GM21447 (cell line): Measurements from ENCODE around the gene LOXL1.
"Not testable (repeated sequence)": the region's sequence is repeated elsewhere in the genome, so short reads cannot be mapped to it uniquely, and the experiment has no call there.

Source experiments
- ATAC-seq: cut with Tn5 transposase; IDR thresholded peaks from one replicate; pipeline ENCODE4 v1.9.1; 2021; ENCODE audit not compliant: unreplicated experiment

The LOXL1 gene

DNA sequence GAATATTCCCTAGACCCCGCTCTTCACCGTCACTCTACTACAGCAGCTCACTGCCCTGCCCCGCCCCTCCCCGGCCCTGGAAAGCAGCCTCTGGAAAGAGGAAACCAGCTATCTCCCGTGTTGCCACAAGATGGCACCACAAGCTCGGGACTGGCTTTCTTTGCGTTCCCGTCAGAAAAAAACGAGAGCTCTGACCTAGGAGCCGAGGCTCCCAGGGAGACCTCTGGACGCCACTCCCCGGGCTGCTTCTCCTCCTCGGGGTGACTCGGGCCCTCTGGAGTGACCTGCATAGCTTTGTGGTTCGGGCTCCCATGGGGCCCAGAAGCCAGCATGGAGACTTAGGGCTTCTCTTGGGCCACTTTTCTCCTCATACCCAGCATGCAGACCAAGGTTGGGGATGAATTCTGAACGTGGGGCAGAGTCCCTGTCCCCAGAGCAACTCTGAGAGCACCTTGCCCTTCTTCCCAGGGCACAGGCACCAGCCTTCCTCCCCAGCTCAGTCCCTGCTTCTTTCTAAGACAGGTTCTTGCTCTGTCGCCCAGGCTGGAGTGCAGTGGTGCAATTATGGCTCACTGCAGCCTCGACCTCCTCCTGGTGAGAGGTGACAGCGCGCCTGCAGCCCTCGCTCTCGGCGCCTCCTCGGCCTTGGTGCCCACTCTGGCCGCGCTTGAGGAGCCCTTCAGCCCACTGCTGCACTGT is 46.9 kb downstream of the LOXL1 start:
- ATAC-seq: no peak

DNA sequence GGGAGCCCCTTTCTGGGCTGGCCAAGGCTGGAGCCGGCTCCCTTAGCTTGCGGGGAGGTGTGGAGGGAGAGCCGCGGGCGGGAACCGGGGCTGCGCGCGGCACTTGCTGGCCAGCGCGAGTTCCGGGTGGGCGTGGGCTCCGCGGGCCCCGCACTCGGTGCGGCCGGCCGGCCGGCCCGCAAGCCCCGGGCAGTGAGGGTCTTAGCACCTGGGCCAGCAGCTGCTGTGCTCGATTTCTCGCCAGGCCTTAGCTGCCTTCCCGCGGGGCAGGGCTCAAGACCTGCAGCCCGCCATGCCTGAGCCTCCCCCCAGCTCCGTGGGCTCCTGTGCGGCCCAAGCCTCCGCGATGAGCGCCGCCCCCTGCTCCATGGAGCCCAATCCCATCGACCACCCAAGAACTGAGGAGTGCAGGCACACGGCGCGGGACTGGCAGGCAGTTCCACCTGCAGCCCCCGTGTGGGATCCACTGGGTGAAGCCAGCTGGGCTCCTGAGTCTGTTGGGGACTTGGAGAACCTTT is 47.5 kb downstream of the LOXL1 start:
- ATAC-seq: not testable (repeated sequence)

DNA sequence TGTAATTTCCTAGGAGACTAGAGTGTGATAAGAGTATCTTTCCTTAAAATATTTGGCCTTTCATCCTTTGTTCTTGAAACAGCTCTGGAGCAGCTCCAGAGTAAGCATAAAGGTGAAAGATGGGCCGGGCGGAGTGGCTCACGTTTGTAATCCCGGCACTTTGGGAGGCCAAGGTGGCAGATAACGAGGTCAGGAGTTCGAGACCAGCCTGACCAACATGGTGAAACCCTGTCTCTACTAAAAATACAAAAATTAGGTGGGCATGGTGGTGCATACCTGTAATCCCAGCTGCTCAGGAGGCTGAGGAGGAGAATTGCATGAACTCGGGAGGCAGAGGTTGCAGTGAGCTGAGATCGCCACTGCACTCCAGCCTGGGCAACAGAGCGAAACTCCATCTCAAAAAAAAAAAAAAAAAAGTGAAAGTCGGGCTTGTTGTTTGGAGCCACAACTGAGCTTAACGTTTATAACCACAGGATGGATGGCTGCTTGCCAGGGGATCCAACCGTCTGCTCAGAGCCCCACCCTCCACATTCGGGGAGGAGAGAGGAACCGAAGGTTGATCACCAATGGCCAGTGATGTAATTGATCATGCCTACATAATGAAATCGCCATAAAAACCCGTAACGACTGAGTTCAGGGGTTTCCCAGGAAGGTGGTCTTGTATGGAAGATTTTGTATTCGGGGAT is 49.3 kb downstream of the LOXL1 start:
- ATAC-seq: not testable (repeated sequence)

DNA sequence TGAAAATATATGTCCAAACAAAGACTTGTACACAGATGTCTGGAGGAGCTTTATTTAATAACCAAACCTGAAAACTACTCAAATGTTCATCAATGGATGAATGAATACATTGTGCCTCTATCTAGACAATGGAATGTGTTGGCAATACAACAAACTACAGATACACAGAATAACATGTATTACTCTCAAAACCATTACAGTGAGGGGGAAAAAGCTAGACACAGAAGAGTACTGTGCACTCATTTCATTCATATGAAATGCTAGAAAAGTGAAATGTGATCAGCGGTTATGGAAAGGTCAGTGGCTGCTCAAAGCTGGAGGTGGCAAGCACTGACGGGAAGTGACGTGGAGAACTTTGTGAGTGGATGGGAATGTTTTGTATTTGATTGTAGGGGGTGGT is 52.6 kb downstream of the LOXL1 start:
- ATAC-seq: no peak

DNA sequence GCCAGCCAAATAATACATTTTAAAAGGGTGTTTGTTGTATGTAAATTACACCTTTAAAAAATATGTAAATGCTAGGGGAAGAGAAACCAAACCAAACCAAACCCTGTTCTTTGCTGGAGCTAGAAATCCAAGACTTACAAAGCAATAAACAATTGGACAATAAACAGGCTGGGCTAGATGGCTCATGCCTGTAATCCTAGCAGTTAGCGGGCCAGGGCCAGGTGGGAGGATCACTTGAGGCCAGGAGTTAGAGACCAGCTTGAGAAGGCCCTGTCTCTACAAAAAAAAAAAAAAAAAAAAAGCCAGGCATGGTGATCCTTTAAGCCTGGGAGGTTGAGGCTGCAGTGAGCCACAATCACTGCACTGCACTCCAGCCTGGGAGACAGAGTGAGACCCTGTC is 53.4 kb downstream of the LOXL1 start:
- no peak for ATAC-seq

DNA sequence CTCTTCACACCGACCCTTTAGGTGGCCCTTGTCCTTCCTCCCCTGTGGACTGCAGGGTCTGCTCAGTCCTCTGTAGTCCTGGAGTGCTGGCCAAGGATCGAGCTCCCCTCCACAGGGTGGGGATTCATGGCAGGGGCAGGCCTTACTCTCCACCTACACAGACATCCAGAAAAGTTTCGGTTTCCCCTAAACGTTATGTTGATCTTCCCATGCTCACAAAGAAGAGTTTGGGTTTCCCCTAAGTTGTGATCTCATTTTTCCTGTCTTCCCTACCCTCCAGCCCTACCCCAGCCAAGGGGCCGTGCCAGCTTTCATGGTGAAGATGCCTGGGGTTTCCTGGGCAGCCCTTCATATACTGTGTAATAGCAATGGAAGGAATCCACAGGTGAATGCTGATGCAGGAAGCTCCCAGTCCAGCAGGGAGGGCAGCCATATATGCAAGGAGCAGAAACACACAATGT is 55.5 kb downstream of the LOXL1 start:
- ATAC-seq: no peak

DNA sequence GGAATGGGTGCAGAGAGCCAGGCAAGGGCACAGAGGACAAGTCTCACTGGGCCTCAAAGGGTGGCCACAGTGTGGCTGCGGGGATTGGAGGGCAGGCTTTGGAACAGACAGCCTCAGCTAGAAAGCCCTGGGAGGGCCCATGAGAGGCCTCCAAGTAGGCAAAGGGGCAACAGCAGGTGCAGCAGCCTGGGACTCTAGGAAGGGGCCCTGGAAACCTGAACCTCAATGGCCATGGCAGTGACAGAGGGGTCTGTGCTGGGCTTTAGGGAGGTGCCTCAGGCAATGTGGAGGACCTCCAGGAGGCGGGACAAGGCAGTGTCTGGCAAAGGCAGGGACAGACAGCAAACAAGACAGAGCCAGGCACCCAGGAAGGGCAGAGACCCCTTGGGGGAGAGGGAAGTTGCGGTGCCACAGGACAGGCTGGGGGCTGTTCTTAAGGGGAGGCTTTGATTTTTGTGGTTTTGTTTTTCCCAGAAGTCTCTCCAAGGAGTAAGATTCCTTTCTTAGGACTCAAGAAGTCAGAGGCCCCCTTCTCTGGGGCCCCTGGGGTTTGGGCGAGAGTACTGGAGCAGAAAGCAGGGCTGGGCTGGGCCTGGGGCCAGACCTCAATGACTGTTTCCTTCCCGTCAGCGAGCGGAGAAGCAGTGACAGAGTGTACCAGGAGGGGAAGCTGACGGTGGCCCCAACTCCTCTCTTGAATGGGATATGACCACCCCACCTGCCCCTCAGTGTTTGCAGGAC is 56.1 kb downstream of the LOXL1 start:
- peak; percentile 57 for ATAC-seq

DNA sequence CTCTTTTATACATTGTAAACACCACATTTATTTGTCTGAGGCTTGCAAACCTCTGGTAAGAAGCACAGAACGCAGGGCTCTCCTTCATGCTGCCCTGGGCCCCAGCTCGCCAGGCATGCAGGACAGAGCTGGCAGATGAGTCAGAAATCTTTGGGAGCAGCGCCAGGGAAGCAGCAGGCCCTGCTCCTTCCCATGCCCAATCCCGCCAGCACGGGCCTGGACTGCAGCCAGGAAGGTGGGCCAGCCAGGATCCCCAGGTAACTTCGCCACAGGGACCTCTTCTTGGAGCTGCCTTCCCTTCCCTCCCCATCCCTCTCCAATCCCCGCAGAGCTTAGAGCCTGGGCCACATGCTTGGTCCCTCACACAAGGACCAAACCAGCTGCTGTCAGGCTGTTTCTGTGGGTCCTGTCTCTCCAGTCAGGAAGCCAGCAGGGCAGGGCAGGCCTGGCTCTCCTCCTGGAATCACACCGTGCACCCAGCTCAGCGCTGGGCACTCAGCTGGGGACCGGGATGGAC is 57.0 kb downstream of the LOXL1 start:
- ATAC-seq: no peak

DNA sequence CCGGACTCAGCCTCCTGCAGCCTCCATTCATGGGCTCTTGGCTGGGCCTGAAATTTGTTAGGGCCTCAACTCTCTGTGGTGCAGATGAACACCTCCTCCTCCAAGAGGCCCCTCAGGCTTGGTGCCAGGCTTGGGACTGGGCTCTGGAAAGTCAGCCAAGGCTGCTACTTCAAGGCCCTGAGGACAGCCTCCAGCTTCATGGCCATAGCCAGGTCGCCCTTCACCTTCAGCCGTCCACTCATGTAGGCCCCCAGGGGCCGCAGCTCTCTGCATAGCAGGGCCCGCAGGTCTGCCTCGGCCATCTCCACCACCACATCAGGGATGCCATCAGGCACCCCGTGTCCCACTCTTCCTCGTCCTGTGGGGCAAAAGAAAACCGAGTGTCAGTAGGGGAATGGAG is 57.5 kb downstream of the LOXL1 start:
- ATAC-seq: no peak

DNA sequence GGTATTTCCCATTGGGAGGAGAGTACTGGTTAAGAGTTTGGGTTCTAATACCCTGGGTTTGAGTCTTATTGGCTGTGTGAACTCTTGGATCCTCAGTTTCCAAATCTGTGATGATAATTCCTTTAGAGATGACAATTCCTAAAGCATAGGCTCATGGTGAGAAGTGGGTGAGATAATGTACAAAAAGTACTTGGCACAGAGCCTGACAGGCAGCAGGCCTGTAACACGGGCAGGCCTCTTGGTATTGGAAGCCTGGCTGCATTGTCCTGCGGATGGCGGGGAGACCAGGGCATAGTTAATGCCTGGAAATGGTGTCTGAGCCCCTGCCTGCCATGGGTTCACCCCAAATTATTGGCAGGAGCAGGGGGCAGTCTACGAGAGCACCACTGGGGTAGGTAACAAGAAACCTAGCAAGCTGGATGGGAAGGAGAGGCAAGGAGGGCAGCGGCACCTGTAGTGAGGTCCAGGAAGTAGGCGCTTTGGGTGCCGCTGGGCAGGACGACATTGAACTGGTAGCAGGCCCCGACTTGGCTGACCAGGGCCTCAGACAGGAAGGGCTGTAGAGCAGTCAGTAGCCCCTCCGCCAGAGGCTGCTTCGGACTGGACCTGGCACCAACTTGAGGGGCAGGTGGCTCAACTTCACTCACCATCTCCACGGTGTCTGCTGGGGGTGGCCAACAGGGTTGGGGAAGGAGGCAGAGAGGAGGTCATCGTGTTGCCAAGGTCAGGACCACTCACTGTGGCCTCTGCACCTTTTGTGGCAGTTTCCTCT is 58.1 kb downstream of the LOXL1 start:
- no peak for ATAC-seq

DNA sequence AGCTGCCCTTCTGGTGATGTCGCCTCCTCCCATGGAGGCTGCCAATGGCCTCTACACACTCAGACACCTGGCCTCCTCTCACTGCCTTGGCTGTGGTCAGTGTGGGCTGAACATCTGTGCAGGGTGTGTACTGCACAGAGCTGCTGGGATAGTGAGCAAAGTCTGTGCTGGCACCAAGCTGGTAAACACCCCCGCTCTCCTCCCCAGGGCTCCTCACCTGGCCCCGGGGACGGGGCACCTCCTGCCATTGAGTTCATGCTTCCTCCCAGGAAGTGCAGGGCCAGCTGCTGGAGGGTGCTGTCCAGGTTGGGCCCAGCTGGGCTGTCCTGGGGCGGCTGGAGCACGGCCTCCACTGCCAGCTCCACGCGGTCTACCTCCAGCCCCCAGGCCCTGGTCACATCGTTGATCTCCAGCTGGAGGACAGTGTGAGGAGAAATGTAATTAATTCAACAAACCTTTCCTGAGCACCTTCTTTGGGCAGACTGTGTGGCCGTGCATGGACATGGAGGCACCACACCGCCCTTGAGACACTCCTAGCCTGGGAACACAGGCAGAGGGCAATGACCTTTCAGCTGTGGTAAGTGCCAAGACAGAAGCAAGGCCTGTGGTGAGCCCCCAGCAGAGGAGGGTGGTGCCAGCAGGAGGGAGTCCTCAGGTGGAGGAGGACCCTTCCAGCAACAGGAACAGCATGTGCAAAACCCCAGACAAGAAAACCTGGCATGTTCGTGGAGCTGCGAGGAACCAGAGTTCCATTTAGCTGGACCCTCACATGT is 59.0 kb downstream of the LOXL1 start:
- no peak for ATAC-seq

DNA sequence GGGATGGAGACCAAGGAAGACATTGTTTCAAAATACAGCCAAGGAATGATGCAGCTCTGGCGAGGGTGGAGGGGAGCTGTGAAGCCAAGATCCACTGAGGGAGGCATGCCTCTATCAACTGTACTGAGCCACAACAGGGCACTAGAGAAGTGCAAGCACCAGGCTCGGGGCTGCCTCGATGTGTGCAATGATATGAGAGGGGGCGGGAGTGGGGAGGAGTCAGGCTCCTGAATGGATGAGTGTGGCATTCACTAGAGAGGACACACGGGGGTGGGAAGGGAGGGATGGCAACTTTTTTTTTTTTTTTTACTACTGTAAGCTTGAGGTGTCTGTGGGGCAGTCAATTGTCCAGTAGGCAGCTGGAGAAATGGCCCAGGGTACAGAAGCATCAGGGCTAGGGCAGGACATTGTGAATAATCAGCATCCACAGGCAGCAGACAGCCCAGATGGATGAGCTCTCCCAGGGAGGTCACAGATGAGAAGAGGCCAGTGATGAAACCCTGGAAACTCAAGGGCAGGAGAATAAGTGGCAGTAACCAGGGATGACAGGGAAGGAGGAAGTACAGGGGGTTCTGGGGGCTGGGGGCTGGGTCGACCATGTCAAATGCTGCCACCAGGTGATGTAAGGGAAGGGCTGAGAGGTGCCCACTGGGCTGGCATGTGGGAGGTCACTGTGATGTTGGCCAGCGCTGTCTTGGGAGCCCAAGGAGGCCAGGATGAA is 60.0 kb downstream of the LOXL1 start:
- no peak for ATAC-seq

DNA sequence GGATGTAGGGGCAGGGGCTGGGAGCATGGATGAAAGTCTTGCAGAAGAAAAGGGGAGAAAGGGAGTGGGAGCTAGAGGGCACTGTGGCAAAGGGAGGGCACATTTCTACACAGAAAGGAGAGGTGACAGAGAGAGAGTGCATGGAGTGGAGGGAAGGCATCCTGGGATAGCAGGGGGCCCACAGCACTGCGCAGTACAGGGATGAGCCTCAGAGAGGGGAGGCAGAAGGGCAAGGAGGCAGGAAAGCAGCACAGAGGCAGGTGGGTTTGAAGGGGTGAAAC is 60.5 kb downstream of the LOXL1 start:
- no peak for ATAC-seq

DNA sequence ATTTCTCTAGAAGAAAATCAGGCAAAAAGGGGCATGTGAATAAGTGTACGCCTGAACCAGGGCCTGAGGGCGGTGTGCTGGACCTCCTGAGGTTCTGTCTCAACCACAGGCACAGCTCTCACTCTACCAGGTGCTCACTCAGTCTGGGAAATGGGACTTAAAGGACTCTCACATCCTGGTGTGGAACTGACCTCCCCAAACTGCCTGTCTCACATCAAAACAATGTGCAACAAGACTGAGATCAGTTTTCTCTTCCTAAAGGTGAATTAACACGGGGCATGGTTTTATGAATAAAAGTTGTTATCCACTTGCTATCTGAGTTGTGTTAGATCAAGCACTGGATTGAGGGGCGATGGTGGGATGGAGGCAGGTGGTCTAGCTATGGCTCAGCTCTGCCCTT is 61.0 kb downstream of the LOXL1 start:
- ATAC-seq: no peak

DNA sequence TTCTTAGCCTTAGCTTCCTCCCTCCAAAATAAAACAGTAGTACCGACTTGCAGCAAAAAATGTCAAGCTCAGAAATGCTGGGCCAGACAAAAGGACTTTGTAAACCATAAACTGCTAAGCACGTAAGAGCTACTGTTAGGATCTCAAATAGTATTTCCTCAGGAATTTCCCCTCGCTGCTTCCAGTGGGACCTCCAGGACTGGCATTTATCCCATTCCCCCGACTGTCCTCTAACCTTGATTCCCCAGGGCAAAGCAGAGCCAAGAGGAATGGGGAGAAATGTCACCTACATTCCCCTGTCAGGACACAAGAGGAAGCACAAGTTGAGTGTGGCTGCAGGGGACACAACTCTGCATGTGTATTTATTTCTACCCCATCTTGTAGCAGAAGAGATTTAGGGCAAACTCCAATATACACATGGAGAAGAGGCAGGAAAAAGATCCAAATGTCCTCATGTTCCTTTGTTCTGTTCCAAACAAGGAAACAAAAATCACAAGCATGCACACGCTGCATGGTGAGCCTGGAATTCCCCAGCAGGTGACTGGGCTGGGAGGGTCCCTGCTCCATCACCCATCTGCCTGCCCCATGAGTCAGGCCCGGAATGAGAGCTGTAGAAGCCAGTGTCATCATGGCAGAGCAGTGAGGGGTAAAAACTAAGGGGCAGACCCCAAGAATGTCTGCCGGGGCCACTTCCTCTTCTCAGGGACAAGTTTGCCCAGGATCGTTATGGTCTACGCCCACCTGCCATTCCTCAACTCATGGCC is 61.6 kb downstream of the LOXL1 start:
- ATAC-seq: no peak

DNA sequence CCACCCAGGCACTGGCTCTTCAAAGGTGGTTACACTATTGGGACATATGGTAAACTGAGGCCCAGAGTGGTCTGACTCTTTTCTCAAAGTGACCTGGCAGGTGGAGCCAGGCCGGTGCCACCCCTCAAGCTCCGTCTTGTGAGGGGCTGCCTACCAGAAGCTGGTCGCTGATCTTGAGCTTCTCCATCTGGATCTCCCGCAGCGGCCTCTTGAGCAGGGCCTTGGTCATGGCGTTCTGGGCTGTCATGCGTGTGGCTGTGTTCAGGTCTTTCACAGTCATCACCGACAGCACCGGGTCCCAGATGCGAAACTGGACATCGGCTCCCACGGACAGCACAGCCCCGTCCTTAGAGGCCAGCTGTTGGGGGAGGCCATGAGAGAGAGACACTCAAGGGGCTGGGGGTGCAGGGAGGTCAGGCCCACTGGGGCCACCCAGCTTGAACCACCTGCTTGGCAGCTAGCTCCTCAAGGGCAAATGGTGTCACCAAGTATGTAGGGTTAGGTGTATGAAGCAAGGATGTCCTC is 62.2 kb downstream of the LOXL1 start:
- ATAC-seq: no peak

DNA sequence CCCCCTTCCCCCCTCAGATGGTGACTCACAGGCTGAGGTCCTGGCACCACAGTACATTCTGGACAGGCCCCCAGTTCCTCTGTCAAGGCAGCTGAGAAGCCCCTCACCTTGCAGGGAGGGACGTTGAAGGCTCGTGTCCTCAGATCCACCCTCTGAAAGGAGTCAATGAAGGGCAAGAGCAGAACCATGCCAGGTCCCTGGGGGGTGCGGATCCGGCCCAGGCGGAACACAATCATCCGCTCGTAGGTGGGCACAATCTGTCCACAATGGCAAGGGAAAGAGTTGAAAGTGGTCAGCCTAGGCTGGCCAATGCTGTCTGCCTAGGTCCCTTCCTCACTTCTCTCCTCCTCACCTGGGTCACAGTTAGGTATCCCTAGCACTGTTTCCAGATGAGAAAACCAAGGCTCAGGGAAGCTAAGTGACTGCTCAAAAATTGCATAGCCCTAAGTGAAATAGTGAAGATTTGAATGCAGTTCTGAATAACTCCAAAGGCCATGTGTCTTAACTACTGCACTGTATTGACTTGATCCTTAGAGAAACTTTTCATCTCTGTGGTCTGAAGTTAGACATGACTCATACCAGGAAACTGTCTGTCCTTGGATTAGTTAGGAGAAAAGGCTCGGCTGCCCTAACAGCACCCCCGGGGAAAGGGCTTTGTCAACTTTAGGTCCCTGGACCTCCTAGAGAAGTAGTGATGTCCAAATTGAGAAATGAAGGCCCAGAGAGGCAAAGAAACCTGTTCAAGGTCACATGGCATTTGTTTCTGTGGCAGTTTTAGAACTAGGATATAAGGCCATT is 62.9 kb downstream of the LOXL1 start:
- ATAC-seq: no peak
